SIG-M5 (cell line): ENCODE measurements around the gene CTCFL.

Source experiments
- DNase-seq: peaks from one replicate; lab custom pipeline; 2025; lab: John Stamatoyannopoulos, UW

CTCFL gene

GRCh38 chr20:57559658-57560553 is 35.0 kb upstream of the CTCFL start:
- DNase-seq, result no peak

- DNase-seq, result no peak
Observed at GRCh38 chr20:57559289-57559634, 34.3 kb upstream of the CTCFL start.

GRCh38 chr20:57558614-57559288 is 33.8 kb upstream of the CTCFL start:
- no peak for DNase-seq

- no peak for DNase-seq
Observed at GRCh38 chr20:57557926-57558613, 33.1 kb upstream of the CTCFL start.

GRCh38 chr20:57556980-57557274 is 32.0 kb upstream of the CTCFL start:
- no peak for DNase-seq

GRCh38 chr20:57555457-57556184 is 30.7 kb upstream of the CTCFL start:
- no peak for DNase-seq

GRCh38 chr20:57553376-57554018 is 28.6 kb upstream of the CTCFL start:
- no peak for DNase-seq

GRCh38 chr20:57552471-57552870 is 27.5 kb upstream of the CTCFL start:
- no peak for DNase-seq

GRCh38 chr20:57548177-57549058 is 23.5 kb upstream of the CTCFL start:
- no peak for DNase-seq

GRCh38 chr20:57546956-57547649 is 22.2 kb upstream of the CTCFL start:
- no peak for DNase-seq

- DNase-seq, result no peak
Observed at GRCh38 chr20:57545927-57546662, 21.2 kb upstream of the CTCFL start.

GRCh38 chr20:57544838-57545564 is 20.1 kb upstream of the CTCFL start:
- DNase-seq, result no peak

GRCh38 chr20:57543754-57544153 is 18.8 kb upstream of the CTCFL start:
- no peak for DNase-seq

- DNase-seq, result no peak
Observed at GRCh38 chr20:57540890-57541580, 16.1 kb upstream of the CTCFL start.

- DNase-seq, result no peak
Observed at GRCh38 chr20:57539889-57540288, 14.9 kb upstream of the CTCFL start.

GRCh38 chr20:57537822-57538221 is 12.9 kb upstream of the CTCFL start:
- DNase-seq, result no peak

- DNase-seq, result no peak
Observed at GRCh38 chr20:57536771-57537724, 12.1 kb upstream of the CTCFL start.
